ENCODE results near the gene OXTR. TPM values are rescaled to one million over a fixed set of nuclear protein-coding genes. Genes with fewer than 3 reads are reported as not detected.

Gene OXTR
- total and polyA plus RNA-seq, 4 donors, result 0.49 to 3.5 (median 1.9) TPM

- Histone ChIP-seq H3K9me3 (ENCODE audit: control insufficient read depth in 4 of 4, insufficient read depth in 3 of 4, low read length in 3 of 4) (no peaks in the 10 kb centered on the region), H3K27ac (ENCODE audit: low read depth in 1 of 2, low read length in 1 of 2) (peak within 1 kb of the TSS in 1 of 2 donors; percentile 75), H3K4me1 (ENCODE audit: control insufficient read depth in 5 of 5, insufficient read depth in 5 of 5, low read length in 5 of 5) (peaks cover 0 to 32% (median 4%) of the 10 kb centered on the region in 5 donors), H3K36me3 (ENCODE audit: control insufficient read depth in 4 of 4, insufficient read depth in 4 of 4, low read length in 4 of 4) (no peaks in the 10 kb centered on the region), H3K4me3 (no peak within 1 kb of the TSS), H3K9ac (ENCODE audit: insufficient read depth in 1 of 2, low read length in 2 of 2) (no peak within 1 kb of the TSS), H3K27me3 (ENCODE audit: control insufficient read depth in 3 of 3, insufficient read depth in 3 of 3, low read length in 2 of 3) (no peaks in the 10 kb centered on the region)
- 76 to 80% methylated on average over 20 to 23 of the region's 23 CpGs for WGBS, 2 donors
- TF ChIP-seq CTCF (IDR thresholded peaks at IDR 0.05; ENCODE audit: control extremely low read depth, extremely low read depth), result no peak
- ATAC-seq (ENCODE audit: insufficient read depth, low FRiP score) (no peak), DNase-seq (peak; percentile 80 to 88 (median 87))
Observed at GRCh38 chr3:8733332-8734094, 35.9 kb downstream of the OXTR start, which contains the start of gene CAV3. Gene CAV3, plus strand, starts transcription at chr3:8733802. Its CDS starts 75 bp downstream, at chr3:8733877.

- Histone ChIP-seq H3K9ac (ENCODE audit: insufficient read depth in 1 of 2, low read length in 2 of 2) (no peak overlapping the region), H3K36me3 (ENCODE audit: control insufficient read depth in 4 of 4, insufficient read depth in 4 of 4, low read length in 4 of 4) (no peaks in the 10 kb centered on the region), H3K27ac (ENCODE audit: low read depth in 1 of 2, low read length in 1 of 2) (no peak overlapping the region), H3K4me1 (ENCODE audit: control insufficient read depth in 5 of 5, insufficient read depth in 5 of 5, low read length in 5 of 5) (peaks cover 0 to 32% (median 4%) of the 10 kb centered on the region in 5 donors), H3K4me3 (no peak overlapping the region), H3K9me3 (ENCODE audit: control insufficient read depth in 4 of 4, insufficient read depth in 3 of 4, low read length in 3 of 4) (peaks cover 0 to 2% (median 0%) of the 10 kb centered on the region in 4 donors), H3K27me3 (ENCODE audit: control insufficient read depth in 3 of 3, insufficient read depth in 3 of 3, low read length in 2 of 3) (no peaks in the 10 kb centered on the region)
- no peak for DNase-seq
- WGBS, 2 donors, result 77 to 89% methylated on average over 4 of the region's 4 CpGs
- no peak for ATAC-seq (ENCODE audit: insufficient read depth, low FRiP score)
- no peak for TF ChIP-seq CTCF (IDR thresholded peaks at IDR 0.05; ENCODE audit: control extremely low read depth, extremely low read depth)
Observed at GRCh38 chr3:8732413-8732812, 37.0 kb downstream of the OXTR start.

GRCh38 chr3:8730656-8731055 lies 38.8 kb downstream of the OXTR start:
- no peak overlapping the region for H3K4me3 ChIP-seq
- WGBS, 2 donors, result 52 to 55% methylated on average over 3 of the region's 3 CpGs
- no peak overlapping the region for H3K27ac ChIP-seq (ENCODE audit: low read depth in 1 of 2, low read length in 1 of 2)
- ATAC-seq (ENCODE audit: insufficient read depth, low FRiP score) (no peak), DNase-seq (peak; percentile 52 to 72 (median 65))
- no peak for TF ChIP-seq CTCF (IDR thresholded peaks at IDR 0.05; ENCODE audit: control extremely low read depth, extremely low read depth)
- peaks cover 0 to 6% (median 0%) of the 10 kb centered on the region in 4 donors for H3K9me3 ChIP-seq (ENCODE audit: control insufficient read depth in 4 of 4, insufficient read depth in 3 of 4, low read length in 3 of 4)
- H3K9ac ChIP-seq (ENCODE audit: insufficient read depth in 1 of 2, low read length in 2 of 2), result no peak overlapping the region
- peaks cover 0 to 32% (median 4%) of the 10 kb centered on the region in 5 donors for H3K4me1 ChIP-seq (ENCODE audit: control insufficient read depth in 5 of 5, insufficient read depth in 5 of 5, low read length in 5 of 5)
- H3K36me3 ChIP-seq (ENCODE audit: control insufficient read depth in 4 of 4, insufficient read depth in 4 of 4, low read length in 4 of 4), result no peaks in the 10 kb centered on the region
- no peaks in the 10 kb centered on the region for H3K27me3 ChIP-seq (ENCODE audit: control insufficient read depth in 3 of 3, insufficient read depth in 3 of 3, low read length in 2 of 3)

Data from lung (tissue), 12 donors.